NCI-H526 (cell line): ENCODE measurements around the gene FAM227B.
"Not testable (repeated sequence)": the region's sequence is repeated elsewhere in the genome, so short reads cannot be mapped to it uniquely, and the experiment has no call there.

Experiments used
- DNase-seq, 2 experiments: peaks; one replicate each; lab custom pipeline; 2025; lab: John Stamatoyannopoulos, UW

The FAM227B gene

DNA sequence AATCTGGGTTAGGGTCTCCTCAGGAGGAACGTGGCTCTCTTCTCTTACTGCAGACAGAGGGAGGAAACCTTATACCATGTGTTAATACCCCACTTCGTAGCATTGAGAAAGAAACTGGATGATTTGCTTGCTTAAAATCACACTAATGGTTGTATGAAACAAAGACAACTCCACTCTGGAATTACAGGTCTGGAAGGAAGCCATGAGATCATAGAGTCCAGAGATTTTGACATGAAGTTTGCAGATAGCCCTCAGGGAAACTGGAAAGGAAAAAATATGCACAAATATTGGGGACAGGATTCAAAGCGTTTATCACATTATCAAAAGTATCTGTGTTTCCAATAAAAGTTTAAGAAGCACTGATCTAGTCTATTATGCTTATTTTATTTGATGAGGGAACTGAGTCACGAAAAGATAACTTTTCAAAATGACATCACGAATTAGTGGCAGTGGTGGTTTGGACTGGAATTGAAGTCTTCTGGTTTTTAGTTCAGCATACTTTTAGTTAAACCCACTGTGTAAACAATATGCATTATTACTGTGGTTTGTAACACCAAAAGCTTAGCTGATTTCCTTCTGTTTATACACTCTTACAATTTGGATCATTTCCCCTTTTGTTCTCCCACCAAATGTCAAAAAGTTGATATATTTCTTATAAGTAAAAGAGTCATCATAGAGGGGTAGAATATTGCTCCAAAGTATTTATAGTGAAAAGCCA lies 180.8 kb downstream of the FAM227B start:
- no peak for DNase-seq

DNA sequence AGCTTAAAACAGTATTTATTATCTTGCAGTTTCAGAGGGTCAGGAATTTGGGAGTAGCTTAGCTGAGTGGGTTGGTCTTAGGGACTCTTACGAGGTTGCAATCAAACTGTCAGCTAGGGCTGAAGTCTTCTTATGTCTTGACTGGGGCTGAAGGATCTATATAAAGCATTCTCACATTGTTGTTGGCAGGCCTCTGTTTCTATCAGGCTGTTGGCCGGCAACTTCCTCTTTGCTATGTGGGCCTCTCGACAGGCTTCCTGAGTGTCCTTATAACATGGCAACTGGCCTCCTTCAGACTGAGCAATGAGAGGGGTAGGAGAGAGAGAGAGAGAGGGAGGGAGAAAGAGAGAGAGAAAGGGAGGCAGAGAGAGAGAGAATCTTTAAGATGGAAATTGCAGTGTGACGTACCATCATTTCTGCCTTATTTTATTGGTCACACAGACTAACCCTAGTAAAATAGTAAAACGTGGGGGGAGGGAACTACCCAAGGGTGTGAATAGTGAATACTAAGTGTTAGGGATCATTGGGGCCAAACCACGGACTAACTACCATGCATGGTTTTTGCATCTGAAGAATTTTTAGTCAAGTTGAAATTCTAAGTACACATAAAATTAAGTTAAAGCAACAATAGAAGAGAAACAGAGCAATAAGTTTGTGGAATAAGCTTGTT lies 181.5 kb downstream of the FAM227B start:
- DNase-seq, result no peak

DNA sequence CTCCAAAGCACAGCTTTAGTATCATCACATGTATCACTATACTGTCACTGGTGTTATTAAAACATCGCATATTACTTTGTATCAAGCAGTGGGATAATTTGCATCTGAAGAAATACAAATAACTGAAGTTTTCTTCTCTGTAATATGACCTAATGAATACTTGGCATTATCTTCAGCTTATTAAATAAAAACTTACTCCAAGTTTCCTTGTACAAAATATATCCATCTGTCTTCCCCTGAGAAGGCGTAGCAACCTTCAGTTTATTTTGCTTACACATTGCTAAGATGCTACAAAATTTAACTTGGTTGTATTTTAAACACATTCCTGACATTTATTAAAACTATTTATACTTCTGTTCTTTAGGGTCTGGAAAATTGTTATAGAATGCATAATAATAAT lies 183.9 kb downstream of the FAM227B start:
- DNase-seq, result no peak

DNA sequence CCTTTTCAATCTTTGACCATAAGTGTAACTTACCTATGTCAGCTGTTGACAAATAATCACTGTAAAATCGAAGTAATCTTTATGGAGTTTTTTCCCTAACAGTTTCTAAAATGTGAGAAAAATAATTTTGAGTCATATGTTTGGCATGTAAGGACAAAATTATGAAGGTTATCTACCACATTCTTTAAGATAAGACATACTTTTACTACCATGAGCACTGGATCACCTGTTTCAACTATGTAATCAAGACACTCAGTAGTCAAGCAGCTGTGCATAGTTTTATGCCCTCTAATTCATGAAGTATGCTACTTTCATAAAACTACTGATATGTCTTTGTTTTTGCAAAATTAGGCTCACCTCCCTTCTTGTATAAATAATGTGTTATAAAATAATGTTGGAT lies 185.4 kb downstream of the FAM227B start:
- DNase-seq, result no peak

DNA sequence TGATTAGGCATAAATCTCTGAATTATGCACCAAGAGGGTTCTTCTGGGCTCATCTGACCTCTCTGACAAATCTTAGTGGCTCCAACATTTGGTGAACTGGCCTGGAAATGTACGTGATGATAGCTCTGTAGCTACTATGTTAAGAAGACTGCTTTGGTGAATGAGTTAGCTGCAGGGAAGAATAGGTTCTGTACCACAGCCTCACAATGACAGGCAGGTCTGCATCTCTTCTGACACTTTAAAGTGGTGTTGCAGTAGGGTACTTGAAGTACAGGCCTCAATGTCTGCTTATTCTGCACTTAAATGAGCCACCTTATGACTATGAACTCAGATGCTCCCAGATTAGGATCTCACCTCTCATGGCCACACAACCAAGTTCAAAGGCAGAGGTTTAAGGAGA lies 190.6 kb downstream of the FAM227B start:
- no peak for DNase-seq

DNA sequence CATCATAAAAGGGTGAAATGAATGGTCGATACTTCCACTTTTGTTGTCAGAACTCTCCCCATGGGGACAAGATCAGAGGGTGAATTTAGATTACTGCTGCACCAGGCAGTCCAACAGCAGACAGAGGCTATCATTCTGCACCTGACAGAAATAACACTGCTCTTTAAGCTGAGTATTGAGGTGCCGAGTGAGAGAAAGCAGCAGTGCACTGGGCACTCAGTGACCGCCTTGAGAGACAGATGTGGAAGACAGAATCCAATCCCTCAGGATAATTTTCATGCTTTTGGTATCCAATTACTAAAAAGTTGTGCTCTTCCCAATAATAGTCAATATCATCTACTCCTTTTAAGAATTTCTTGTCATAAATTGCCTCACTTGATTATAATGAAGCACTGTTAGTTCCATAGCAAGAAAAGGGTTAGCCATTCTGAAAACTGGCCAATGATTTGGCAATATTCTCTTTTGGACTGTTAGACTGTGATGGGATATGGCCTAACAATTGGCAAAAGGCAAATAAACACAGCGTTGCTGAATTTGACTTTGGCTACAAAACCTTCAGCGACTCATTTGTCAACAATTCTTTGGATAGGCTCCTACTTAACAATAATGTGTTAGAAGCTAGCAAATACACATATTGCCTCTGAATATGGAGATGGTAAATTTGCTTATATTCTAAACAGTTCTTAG lies 192.1 kb downstream of the FAM227B start:
- DNase-seq, result no peak

DNA sequence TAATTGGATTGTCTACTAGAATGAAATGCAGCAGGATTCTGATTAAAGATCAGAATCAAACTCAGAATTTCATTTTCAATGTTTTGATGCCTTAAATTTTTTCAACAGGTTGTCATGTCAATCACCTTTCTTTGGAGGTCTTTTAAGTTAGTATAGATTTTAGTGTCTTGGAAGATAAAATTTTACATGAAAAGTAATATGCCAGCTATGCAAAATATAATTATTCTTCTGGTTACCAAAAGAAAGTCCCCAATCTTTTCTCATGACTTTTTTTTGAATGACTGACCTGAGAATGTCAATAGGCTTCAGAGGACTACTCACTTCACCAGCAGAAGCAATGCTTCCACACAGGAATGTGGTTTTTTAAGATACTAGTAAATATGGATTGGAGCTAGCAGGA lies 193.2 kb downstream of the FAM227B start:
- DNase-seq, result no peak

DNA sequence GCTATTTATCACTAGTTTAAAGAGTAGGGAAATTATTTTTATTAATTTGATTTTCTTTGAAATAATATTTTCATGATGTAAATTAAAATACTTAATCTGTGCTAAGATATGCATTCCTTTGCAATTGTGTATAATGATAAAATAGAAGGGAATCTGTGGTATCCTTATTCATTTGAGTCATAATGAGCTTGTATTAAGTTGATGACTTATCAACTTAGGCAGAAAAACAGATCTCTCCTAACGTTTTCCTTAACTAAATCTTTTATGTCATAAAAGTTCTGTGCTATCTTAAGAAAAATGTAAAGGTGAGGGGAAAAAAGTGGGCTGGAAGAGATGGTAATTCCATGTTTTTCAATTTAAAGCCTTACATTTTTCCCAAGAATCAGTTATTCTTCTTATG lies 195.7 kb downstream of the FAM227B start:
- no peak for DNase-seq

DNA sequence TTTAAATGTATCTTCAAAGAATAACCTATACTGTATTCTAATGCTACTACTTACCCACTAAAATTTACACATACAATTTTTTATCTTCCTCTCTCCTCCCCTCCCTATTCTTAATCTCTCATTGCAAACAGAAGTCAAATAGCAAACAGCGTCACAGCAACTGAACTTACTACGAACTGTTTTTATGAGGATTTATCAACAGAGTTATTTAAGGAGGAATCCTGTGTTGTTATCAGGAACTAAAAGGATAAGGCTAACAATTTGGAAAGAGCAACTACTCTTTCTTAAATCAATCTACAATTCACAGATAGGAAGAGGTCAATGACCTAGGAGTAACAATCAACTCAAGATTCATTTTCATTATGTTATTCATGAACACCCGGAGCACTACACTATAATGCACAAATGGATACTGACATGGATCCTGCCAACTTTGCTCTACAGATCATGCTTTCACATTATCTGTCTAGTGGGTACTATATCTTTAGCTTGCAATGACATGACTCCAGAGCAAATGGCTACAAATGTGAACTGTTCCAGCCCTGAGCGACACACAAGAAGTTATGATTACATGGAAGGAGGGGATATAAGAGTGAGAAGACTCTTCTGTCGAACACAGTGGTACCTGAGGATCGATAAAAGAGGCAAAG lies 196.6 kb downstream of the FAM227B start:
- no peak for DNase-seq

DNA sequence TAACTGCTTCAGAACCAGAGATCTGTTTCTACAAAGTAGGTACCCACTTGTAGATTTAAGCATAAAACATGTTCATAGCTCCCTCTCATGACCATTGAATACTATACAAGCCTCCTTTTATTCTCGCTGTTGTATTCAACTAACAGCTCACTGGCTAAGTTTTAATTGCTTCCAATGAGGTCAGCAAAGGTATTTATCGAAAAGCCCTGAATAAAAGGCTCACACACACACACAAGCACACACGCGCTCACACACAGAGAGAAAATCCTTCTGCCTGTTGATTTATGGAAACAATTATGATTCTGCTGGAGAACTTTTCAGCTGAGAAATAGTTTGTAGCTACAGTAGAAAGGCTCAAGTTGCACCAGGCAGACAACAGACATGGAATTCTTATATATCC lies 197.6 kb downstream of the FAM227B start, which contains the start of gene FGF7:
FGF7 (plus strand) TSS at position 222 of the 400 bp plus-strand sequence. CDS start 1,056 bp downstream, outside the sequence.
- peak in 1 of 2 experiments; percentile 3 for DNase-seq

DNA sequence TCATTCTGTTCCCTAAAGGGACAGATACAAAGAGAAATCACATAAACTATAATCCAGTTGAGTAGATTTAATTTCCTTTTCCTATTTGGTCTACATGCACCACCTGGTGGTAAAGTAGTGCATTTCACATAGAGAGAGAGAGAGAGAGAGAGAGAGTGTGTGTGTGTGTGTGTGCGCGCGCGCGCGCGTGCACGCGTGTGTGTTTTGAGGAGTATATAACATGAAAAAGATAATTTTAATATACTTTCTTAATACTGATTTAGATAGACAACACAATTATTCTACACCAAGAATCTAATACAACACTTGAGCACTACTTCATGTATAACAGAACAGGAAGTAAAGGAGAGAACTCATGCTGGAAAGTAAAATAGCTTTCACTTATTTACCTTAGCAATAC lies 198.6 kb downstream of the FAM227B start:
- peak; percentile 37 to 67 for DNase-seq

DNA sequence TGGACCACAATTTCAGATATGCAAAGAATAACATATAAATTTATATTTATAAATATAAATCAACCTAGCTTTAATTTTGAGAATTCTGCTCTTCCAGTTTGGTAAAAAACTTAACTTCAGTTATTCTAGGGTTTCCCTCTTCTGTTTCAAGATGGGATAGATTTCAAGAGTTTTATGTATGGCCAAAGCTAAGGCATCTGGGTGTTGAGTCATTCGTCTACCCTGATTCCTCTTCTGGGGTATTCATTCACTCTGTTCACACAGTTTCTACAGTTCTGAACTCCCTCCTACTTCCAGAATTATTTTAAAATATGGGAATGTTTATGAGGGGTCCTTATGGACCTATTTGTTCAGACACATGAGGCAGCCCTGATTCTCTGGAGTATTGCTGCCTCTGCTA lies 201.8 kb downstream of the FAM227B start:
- no peak for DNase-seq

DNA sequence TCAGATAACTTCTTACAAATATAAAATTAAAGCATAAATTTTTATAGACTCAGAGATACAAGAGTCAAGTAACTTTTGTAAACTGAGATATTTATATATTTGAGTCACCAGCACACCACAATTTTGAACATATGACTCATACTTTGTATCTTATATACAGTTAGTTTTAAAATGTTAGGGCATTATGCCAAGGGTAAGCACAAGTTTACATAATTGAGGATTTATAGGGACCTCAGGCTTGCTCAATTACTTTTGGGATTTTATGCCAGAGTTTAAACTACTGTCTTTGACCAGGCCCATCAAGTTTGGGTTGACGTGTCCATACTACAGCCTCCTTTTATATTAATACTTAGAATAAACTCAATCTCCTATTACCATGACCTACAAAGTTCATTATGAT lies 205.0 kb downstream of the FAM227B start:
- no peak for DNase-seq

DNA sequence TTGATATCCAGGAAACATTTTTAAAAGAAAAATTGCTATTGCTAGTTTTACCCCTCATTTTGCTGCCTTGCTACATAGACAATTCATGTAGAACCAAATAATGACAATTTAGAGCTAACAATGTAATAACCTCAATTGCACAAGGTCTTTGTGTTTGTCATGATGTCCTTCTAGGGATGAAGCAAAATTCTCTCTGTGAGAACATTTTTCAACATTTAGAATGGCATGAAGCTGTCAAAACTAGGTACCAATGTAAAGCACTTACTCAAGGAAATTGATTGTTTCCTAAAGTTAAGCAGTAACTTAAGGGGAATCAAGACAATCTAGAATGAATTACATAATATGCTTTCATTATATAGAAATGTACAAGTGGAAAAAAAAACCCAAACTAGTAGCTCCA lies 205.5 kb downstream of the FAM227B start:
- no peak for DNase-seq

DNA sequence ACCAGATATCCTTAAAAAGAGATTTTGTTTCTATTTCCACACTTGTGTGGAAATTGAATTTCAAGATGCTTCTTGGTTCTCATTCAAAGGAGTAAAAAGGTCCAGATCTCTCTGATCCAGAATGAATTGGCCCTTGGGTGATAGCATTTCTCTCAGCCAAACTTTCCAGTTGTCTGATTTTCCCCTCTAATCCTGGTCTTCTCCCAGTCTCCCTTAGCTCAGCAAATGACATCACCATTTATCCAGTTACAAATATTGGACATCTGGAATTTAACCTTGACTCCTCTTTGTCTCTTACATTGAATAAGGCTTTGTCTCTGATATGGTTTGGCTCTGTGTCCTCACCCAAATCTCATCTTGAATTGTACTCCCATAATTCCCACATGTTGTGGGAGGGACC lies 207.8 kb downstream of the FAM227B start:
- DNase-seq, result no peak

DNA sequence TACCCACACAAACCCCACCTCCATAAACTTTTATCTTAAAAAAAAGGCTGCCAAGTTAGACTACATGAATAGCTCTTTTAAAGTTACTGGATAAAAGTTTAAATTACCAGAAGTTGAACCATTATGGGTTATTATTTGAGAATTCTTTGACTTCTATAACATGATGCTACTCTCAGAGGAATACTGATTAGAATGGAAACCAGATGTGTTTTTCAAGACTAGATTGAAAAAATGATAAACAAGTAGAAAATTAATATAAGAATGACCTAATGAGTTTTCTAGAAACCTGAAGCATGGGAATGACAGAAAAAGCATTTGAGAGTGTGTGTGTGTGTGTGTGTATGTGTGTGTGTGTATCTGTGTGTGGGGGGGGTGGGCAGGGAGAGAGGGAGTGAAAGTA lies 210.0 kb downstream of the FAM227B start:
- no peak for DNase-seq

DNA sequence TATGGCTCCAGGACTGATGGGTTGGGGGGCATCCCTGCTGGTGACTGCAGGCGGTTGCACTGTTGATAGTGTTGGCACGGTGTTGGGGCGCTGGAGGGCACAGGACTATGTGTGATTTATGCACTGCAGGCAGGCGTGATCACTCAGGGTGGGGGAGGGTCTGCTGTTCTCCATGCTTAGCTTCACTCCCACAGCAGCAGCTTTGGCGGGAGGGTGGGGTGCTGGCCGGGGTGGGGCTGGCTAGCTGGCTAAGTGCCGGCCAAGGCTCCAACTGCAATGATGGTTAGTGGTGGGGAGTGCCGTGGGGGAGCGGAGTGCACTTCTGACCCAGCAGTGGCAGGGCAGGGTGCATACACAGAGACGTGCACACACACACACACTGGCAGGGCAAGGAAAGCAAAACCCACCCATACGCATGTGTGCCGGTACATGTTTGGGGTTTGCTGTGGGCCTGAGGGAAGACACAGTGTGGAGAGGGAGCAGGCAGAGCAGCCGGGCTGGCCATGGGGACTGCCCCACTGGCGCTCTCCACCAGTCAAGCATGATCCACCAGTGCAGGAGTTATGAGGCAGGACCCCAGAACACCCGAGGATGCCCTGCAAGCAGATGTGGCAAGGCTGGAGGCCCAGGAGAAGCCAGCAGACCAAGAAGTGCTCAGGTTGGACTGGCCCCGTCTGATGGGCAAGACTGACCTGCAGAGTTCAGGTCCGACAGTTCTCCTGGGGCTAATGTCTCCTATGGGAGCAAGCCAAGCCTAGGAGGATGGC lies 214.1 kb downstream of the FAM227B start:
- no peak for DNase-seq

DNA sequence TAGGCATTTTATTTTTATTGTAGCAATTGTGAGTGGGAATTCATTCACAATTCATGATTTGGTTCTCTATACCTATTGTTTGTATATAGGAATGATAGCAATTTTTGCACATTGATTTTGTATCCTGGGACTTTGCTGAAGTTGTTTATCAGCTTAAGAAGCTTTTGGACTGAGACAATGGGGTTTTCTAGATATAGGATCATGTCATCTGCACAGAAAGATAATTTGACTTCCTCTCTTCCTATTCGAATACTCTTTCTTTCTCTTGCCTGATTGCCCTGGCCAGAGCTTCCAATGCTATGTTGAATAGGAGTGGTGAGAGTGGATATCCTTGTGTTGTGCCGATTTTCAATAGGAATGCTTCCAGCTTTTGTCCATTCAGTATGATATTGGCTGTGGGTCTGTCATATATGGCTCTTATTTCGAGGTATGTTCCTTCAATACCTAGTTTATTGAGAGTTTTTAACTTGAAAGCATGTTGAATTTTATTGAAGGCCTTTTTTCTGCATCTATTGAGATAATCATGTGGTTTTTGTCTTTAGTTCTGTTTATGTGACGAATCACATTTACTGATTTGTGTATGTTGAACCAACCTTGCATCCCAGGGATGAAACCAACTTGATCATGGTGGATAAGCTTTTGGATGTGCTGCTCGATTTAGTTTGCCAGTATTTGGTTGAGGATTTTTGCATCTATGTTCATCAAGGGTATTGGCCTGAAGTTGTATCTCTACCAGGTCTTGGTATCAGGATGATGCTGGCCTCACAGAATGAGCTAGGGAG lies 217.9 kb downstream of the FAM227B start:
- not testable (repeated sequence) for DNase-seq

DNA sequence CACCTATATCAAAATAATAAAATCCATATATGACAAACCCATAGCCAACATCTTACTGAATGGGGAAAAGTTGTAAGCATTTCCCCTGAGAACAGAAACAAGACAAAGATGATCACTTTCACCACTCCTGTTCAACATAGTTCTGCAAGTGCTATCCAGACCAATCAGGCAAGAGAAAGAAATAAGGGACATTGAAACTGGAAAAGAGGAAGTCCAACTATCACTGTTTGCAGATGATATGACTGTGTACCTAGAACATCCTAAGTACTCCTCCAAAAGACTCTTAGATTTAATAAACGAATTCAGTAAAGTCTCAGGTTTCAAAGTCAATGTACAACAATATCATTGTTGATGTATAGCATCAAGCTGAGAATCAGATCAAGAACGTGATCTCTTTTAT lies 233.1 kb downstream of the FAM227B start:
- DNase-seq, result no peak

DNA sequence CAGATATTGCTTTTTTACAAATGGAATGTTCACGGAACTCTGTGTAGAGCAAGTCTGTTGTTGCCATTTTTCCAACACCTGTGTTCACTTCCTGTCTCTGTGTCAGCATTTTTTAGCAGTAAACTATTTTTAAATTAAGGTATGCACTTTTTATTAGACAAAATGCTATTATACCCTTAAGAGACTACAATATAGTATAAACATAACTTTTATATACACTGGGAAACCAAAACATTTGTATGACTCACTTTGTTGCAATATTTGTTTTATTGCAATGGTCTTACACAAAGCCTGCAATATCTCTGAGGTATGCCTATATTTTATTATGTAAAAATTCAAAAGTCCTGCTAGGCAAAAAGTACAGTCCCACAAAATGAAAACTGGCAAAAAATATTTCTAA lies 237.4 kb downstream of the FAM227B start:
- DNase-seq, result no peak

DNA sequence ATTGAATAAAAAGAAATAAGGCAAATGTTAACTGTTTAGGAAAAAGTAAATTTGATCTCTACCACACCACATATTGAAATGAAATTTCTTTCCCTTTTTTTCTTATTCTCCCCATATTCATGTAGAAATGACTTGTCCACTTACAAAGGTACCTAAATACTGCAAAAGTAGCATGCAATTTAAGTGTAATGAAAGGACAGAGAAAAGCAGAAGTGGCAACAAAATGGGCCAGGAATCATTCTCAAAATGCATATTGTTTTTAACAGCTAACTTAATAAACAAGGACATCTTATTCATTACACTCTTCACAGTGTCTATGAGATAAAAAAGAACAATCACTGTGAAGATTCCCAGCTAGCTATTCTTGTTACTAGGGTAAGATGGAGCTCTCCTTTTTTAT lies 238.2 kb downstream of the FAM227B start:
- no peak for DNase-seq
